Measurements from ENCODE around the gene BCAP31.
"Not testable (repeated sequence)": the region's sequence is repeated elsewhere in the genome, so short reads cannot be mapped to it uniquely, and the experiment has no call there.

The BCAP31 gene

GRCh38 chrX:153696538-153696937 lies 27.6 kb downstream of the BCAP31 start:
- not testable (repeated sequence) for DNase-seq (ENCODE audit: low read depth in 2 of 3, low spot score in 1 of 3)

GRCh38 chrX:153696100-153696499 lies 28.1 kb downstream of the BCAP31 start:
- DNase-seq (ENCODE audit: low read depth in 2 of 3, low spot score in 1 of 3): no peak

DNA sequence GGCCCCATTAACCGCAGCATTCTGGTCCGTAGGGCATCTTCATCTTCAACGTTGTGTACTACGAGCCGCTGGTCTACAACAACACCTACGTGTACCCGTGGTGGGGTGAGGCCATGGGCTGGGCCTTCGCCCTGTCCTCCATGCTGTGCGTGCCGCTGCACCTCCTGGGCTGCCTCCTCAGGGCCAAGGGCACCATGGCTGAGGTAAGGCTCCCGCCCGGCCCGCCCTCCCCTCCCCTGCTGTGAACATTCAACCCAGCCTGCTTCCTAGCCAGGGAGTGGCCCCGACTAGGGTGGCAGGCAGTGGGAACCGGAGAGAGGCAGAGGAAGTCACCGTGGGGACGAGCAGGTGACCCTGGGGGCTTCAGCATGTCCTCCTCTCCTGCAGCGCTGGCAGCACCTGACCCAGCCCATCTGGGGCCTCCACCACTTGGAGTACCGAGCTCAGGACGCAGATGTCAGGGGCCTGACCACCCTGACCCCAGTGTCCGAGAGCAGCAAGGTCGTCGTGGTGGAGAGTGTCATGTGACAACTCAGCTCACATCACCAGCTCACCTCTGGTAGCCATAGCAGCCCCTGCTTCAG lies 29.4 kb downstream of the BCAP31 start:
- no peak for DNase-seq (ENCODE audit: low read depth in 2 of 3, low spot score in 1 of 3)

DNA sequence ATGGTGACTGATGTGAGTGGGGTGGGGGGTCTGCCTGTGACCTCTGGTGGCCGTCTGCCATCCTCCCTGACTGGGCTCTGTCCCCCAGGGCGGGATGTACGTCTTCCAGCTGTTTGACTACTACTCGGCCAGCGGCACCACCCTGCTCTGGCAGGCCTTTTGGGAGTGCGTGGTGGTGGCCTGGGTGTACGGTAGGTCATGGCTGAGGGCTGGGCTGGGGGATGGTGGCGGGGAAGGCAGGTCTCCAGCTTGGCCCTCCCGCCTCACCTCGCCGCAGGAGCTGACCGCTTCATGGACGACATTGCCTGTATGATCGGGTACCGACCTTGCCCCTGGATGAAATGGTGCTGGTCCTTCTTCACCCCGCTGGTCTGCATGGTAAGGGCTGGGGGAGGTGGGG lies 29.9 kb downstream of the BCAP31 start:
- DNase-seq (ENCODE audit: low read depth in 2 of 3, low spot score in 1 of 3): not testable (repeated sequence)

GRCh38 chrX:153693216-153694086 lies 30.7 kb downstream of the BCAP31 start:
- no peak for DNase-seq (ENCODE audit: low read depth in 2 of 3, low spot score in 1 of 3)

DNA sequence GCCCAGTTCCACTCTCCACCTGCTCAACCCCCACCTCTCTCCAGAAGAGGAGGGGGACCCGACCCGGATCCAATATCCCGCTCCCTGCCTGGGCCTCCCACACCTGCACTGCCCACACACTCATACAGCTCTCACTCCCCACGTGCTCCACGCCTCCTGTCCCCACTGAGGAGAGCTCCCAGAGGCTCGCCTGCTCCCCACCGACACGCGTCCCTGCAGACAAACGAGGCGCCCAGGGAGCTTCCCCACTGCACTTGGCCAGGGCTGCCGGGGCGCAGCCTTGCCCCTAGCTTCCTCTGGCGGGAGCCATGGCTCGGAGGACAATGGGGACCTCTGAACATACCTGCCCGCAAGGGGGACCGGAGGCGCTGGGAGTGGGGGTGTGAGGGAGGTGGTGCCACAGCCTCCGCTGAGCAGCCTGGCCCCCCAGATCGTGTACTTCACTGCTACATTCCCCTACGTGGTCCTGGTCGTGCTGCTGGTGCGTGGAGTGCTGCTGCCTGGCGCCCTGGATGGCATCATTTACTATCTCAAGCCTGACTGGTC lies 31.5 kb downstream of the BCAP31 start:
- no peak for DNase-seq (ENCODE audit: low read depth in 2 of 3, low spot score in 1 of 3)

GRCh38 chrX:153692003-153692402 lies 32.2 kb downstream of the BCAP31 start:
- DNase-seq (ENCODE audit: low read depth in 2 of 3, low spot score in 1 of 3): no peak

DNA sequence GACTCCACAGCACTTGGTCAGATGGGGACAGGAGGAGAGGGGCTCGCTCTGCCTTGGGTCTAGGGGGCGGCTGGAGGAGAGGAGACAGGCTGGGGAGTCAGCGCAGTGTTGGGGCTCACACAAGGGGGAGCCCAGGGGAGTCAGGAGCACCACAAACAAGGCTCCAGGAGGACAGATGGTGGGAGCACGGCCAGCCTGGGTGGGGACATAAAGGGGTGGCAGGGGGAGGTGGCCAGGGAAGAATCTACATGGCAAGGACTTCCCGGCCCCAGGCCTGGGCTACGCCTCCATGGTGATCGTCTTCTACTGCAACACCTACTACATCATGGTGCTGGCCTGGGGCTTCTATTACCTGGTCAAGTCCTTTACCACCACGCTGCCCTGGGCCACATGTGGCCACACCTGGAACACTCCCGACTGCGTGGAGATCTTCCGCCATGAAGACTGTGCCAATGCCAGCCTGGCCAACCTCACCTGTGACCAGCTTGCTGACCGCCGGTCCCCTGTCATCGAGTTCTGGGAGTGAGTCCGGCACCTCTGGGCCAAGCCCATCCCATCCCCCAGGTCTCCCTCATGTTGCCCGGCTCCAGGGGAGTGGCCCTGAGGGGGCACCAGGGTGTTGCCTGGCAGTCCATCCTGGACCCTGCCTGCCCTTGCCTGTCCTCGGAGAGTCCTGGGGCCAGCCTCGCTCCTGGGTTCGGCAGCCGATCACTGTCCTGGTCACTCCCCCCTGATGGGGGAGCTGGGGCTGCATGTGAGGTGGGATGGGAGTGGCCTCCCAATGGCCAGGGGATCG lies 33.0 kb downstream of the BCAP31 start:
- DNase-seq (ENCODE audit: low read depth in 2 of 3, low spot score in 1 of 3): not testable (repeated sequence)

DNA sequence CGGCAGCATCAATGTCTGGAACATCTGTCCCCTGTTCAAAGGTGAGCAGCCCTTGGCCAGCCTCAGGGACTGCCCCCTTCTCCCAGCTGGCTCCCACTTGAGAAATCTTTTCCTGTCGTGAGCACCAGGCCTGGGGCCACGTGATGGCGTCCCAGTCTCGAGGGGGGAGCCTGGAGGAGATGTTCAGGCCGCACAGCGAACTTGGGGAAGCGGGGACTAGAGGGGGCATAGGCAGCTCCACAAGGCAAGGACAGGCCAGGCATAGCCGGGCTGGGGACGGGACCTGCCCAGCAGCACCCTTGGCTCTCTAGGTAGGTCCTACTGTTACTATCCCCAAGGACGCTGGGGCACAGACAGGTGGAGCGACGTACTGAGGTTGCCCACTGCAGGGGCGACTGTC lies 33.7 kb downstream of the BCAP31 start:
- no peak for DNase-seq (ENCODE audit: low read depth in 2 of 3, low spot score in 1 of 3)

DNA sequence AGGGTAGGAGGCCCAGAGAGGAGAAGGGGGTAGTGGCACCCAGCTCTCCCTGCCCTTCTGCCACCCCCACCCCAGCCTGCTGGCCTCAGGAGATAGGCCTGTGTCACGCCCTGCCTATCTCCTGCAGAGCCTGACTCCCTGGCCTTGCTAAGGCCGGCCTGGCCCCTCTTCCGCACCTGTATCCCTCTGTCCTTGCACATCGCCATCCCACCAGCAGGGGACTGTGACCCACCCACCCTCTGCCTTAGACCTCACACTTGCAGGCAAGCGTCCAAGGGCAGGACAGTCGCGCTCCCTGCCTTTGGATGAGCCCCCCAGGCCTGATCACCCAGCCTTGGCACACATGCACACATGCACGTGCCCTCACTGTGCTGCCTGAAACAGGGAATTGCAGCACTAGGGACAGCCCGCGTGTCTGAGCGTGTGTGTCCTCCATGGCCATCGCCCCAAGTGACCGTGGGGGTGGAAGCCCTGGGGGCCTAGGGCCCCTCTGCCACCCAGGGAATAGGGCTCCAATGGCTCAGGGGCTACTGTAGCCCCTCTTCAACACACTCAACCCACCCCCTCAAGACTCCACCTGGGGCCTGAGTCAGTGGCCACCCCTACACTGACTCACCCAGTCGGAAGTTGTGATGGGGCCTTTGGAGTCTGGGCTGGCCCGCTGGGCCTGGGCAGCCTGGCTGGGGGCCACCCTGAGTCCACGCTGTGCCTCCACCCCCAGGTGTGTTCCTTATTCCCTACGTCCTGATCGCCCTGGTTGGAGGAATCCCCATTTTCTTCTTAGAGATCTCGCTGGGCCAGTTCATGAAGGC lies 34.3 kb downstream of the BCAP31 start:
- no peak for DNase-seq (ENCODE audit: low read depth in 2 of 3, low spot score in 1 of 3)

- no peak for DNase-seq (ENCODE audit: low read depth in 2 of 3, low spot score in 1 of 3)
Measured at GRCh38 chrX:153688911-153689590, 35.1 kb downstream of the BCAP31 start.

DNA sequence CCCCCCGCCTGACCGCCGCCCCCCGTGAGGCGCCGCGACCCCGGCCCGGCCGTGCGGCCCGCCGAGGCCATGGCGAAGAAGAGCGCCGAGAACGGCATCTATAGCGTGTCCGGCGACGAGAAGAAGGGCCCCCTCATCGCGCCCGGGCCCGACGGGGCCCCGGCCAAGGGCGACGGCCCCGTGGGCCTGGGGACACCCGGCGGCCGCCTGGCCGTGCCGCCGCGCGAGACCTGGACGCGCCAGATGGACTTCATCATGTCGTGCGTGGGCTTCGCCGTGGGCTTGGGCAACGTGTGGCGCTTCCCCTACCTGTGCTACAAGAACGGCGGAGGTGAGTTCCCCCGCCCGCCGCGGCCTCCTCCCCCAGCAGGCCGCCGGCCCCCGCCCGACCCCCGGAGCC lies 35.7 kb downstream of the BCAP31 start:
- DNase-seq (ENCODE audit: low read depth in 2 of 3, low spot score in 1 of 3): no peak

- no peak for DNase-seq (ENCODE audit: low read depth in 2 of 3, low spot score in 1 of 3)
Measured at GRCh38 chrX:153688071-153688470, 36.1 kb downstream of the BCAP31 start.

DNA sequence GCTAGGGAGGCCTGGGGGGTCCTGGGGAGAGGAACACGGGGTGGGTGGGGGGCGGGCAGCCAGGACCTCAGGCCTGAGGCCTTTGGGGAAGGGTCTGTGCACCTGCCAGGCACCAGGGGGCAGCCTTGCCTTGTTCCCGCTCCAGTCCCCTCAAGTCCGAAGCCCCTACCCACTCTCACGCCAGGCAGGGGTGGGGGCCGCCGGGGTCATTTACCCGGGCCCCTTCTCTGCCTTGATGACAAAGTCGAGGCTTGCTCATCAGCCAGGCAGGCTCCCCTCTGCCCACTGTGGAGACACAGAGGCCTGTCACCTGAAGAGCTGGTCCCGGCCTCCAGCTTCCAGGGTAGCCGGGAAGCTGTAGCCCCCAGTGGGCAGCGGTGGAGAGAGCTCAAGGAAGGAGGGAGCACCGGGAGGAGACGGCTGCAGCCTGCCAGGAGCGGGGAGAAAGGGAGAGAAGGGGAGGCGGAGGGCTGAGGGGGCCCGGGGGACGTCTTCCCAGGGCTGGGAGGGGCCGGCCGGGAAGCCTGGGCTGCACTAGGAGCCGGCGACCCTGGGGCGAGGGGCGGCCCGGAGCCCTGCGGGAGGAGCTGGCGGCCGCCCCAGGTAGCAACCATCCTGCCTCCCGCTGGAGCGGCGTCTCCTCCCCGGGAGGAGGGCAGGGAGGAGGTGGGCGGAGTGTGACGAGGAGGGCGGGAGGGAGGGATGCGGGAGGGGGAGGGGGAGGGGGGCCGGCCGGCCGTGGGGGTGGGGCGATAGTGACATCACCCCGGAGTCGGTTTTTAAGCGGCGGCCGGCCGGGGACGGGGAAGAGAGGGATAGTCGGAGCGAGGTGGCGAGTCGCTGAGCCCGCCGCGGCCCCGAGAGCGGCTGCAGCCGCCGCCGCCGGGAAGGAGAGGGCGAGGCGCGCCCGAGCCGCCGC lies 36.8 kb downstream of the BCAP31 start, which contains the start of gene SLC6A8:
Gene SLC6A8, plus strand, starts transcription at position 806 of the 919 bp plus-strand sequence. CDS start 649 bp downstream, outside the sequence.
- peak in 1 of 3 donors; percentile 28 for DNase-seq (ENCODE audit: low read depth in 2 of 3, low spot score in 1 of 3)

- no peak for DNase-seq (ENCODE audit: low read depth in 2 of 3, low spot score in 1 of 3)
Measured at GRCh38 chrX:153686711-153687110, 37.5 kb downstream of the BCAP31 start.

- no peak for DNase-seq (ENCODE audit: low read depth in 2 of 3, low spot score in 1 of 3)
Measured at GRCh38 chrX:153685751-153686696, 38.2 kb downstream of the BCAP31 start.

- no peak for DNase-seq (ENCODE audit: low read depth in 2 of 3, low spot score in 1 of 3)
Measured at GRCh38 chrX:153685156-153685536, 39.0 kb downstream of the BCAP31 start.

All from stimulated activated CD4-positive, alpha-beta T cell treated with anti-CD3 and anti-CD28 coated beads, Interleukin-12 subunit alpha, Interleukin-12 subunit beta, amount 100 ng/mL, for 48 hours (primary cell).